ENCODE data around the gene AK8.
"Not testable (repeated sequence)": the region's sequence is repeated elsewhere in the genome, so short reads cannot be mapped to it uniquely, and the experiment has no call there.

Gene AK8

DNA sequence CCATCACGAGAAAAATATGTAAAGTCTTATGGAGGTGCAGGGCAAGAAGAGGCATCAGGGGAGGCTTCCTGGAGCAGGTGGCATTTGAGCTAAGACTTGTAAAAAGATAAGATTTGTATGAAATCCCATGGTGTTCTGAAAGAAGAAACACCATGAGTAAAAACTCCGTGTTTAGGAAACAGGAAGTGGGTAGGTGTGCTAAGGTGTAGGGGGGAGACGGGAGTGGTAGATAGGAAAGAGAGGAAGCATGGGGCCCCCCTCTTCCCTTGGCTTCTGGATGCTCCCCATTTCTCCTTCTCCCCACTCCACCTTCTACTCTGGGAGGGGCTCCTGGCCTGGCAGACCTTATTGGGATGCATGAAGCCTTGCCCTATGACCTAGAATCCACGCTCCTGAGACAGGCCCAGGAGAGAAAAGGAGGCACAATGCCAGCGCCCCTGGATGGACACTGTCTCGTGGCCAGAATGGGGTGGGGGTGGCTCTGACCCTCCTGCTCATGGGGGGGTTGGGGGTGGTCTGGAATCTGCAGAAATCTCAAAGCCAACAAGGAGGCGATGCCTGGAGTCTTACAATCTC lies 104.2 kb downstream of the AK8 start:
- DNase-seq (ENCODE audit: low read depth in 2 of 2): no peak

- DNase-seq (ENCODE audit: low read depth in 2 of 2): no peak
Observed at GRCh38 chr9:132773093-132773492, 105.0 kb downstream of the AK8 start.

GRCh38 chr9:132771752-132772151 lies 106.3 kb downstream of the AK8 start:
- DNase-seq (ENCODE audit: low read depth in 2 of 2): not testable (repeated sequence)

GRCh38 chr9:132770770-132771310 lies 107.2 kb downstream of the AK8 start:
- DNase-seq (ENCODE audit: low read depth in 2 of 2): no peak

DNA sequence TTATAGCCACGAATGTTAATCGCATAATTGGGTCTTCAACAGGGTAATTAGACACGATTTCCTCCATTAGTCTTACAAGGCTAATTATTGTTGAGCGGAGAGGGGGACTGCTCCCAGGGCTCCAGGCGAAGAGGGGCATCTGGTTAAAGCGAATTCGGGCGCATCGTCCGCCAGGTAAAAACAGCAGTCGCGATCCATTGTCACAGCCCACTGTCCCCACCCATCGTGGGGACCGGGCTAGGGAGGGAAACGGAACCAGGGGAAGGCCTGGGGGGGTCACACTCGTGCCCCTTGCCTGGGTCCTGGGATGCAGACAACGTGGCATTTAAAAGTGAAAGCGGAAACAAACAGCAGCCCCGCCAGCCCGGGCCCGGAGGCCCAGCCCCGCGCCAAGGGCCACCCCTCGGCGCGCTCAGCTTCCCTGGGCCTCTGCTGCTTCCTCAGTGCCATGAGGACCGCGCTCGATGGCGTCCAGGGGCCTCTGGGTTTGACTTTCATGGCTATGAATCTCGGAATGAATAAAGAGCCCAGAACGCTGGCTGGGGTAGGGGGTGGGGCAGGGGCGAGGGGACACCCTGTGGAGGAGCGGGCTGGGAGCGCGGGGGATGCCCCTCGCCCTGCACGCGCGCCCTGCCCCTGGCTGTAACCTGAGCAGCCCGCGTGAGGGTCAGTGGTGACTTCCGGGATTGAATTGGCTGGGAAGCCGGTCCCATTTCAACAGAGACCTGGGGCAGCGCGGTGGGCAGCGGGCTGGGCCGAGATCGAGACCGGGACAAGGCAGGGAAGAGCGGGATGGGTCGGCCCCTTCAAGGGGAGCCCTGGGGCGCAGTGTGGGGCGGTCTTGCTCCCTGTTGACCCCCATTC lies 107.9 kb downstream of the AK8 start:
- DNase-seq (ENCODE audit: low read depth in 2 of 2): peak; percentile 39 to 53

DNA sequence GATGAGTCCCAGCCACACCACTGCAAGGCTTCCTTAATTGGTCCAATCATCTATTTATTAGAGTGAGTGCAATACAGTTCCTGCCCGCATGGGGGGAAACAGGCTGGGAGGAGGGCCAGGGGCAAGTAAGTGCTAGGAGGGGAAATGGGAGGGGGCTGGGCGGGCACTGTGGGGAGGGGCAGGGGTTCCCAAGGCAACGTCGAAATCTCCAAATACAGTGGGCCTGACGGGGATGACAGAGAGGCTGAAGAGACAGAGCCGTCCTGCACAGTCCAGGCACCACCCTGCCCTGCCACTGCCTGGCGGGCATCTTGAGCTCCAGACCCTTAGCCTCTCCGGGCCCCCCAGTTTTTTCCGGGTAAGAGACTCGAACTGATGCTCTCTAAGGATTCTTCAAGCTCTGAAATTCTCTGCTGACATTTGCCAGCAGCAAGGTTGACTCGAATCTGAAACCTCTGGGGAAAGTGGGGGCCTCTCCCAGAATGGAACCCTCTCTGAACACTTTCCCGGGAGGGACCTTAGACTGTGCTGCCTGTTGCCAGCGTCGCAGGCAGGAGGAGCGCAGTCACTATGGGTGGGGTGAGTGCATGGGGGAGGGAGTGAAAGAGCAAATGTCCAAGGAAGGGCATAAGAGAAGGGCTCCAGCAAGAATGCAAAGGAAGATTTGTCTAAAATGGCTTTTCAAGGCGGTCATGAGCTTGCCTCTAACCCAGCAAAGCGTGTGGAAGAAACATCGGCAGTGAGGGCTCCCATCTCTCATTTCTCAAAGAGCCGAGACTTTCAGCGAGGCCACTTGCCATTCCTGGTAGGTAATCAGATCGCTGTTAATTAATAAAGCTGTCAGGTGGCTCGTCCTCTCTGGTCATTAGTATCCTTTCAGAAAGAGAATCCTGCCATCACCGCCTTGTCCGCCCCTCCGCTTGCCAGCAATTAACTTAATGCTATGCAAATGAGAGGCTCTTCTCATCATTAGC lies 108.9 kb downstream of the AK8 start:
- DNase-seq (ENCODE audit: low read depth in 2 of 2): peak; percentile 41 to 59

DNA sequence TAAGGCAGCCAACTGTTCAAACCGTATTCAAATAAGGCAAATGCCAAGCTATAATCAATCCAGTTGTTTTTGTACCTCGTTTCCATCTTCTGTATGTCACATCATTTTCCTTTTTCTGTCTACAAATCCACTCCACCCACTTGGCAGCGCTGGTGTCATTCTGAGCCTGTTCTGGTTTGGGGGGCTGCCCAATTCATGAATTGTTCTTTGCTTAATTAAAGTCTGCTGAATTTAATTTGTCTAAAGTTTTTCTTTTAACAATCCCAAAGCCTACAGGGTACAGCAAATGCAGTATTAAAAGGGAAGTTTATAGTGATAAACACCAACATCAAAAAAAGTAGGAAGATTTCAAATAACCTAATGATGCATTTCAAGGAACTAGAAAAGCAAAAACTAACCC lies 114.5 kb downstream of the AK8 start:
- no peak for DNase-seq (ENCODE audit: low read depth in 2 of 2)

DNA sequence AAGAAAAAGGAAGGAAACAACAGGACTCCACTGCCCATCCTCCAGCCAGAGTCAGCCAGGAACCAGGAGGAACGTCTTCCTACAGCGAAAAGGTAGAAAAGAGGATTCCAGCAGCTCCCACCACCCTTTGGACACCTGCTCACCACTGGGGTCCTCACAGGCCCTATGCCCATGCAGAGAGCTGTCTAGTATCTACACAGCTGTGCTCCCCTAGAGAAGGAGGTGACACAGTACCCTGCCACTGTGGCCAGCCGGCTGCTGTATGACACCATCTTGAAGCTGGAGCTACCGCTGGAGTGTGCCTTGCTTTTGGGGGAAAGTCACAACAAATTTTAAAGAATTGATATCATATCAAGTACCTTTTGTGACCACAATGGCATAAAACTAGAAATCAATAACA lies 115.2 kb downstream of the AK8 start:
- DNase-seq (ENCODE audit: low read depth in 2 of 2): no peak

GRCh38 chr9:132761602-132762001 lies 116.5 kb downstream of the AK8 start:
- DNase-seq (ENCODE audit: low read depth in 2 of 2): no peak

GRCh38 chr9:132760057-132760456 lies 118.0 kb downstream of the AK8 start:
- no peak for DNase-seq (ENCODE audit: low read depth in 2 of 2)

DNA sequence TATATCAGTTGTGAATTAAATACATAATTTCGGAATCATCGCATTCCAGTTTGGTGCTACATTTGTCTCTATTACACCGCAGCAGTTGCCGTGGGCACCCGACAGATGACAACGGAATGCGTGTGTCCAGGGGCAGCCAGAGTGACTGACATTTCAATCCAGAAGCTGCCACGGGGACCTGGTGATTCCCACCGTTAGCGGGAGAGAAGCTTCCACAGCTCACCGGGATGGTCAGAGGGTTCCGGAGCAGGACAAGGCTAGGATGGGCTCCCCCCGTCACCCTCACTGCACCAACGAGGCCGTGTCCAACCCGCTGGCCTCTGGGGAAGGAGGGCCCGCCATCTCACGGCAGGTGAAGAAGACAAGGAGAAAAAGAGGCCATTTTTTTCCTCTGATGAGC lies 121.1 kb downstream of the AK8 start:
- DNase-seq (ENCODE audit: low read depth in 2 of 2): no peak

GRCh38 chr9:132756214-132756845 lies 121.8 kb downstream of the AK8 start:
- no peak for DNase-seq (ENCODE audit: low read depth in 2 of 2)

GRCh38 chr9:132755096-132755495 lies 123.0 kb downstream of the AK8 start:
- DNase-seq (ENCODE audit: low read depth in 2 of 2): no peak

GRCh38 chr9:132754236-132754635 lies 123.8 kb downstream of the AK8 start:
- no peak for DNase-seq (ENCODE audit: low read depth in 2 of 2)

GRCh38 chr9:132753593-132753880 lies 124.5 kb downstream of the AK8 start:
- no peak for DNase-seq (ENCODE audit: low read depth in 2 of 2)

GRCh38 chr9:132752877-132753592 lies 125.0 kb downstream of the AK8 start:
- DNase-seq (ENCODE audit: low read depth in 2 of 2): no peak

- no peak for DNase-seq (ENCODE audit: low read depth in 2 of 2)
Observed at GRCh38 chr9:132750668-132751067, 127.4 kb downstream of the AK8 start.

DNA sequence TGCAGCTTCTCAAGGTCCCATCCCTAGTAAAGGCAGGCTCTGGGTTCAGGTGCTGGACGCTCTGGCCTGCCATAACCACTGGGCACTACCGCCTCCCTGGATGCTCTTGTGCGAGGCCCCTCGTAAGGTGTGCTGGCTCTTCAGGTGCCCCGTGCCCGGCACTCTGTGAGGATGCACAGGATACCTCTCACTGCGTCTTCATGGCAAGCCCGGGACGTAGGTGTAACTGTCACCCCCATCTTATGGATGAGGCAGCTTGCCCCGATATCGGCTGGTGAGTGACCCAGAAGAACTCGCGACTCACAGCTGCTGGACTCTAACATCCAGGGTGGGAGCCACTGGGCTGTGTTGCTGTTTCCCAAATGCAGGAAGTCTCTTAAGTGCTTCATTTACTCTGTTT lies 128.8 kb downstream of the AK8 start:
- DNase-seq (ENCODE audit: low read depth in 2 of 2): no peak

GRCh38 chr9:132748450-132748849 lies 129.6 kb downstream of the AK8 start:
- no peak for DNase-seq (ENCODE audit: low read depth in 2 of 2)

DNA sequence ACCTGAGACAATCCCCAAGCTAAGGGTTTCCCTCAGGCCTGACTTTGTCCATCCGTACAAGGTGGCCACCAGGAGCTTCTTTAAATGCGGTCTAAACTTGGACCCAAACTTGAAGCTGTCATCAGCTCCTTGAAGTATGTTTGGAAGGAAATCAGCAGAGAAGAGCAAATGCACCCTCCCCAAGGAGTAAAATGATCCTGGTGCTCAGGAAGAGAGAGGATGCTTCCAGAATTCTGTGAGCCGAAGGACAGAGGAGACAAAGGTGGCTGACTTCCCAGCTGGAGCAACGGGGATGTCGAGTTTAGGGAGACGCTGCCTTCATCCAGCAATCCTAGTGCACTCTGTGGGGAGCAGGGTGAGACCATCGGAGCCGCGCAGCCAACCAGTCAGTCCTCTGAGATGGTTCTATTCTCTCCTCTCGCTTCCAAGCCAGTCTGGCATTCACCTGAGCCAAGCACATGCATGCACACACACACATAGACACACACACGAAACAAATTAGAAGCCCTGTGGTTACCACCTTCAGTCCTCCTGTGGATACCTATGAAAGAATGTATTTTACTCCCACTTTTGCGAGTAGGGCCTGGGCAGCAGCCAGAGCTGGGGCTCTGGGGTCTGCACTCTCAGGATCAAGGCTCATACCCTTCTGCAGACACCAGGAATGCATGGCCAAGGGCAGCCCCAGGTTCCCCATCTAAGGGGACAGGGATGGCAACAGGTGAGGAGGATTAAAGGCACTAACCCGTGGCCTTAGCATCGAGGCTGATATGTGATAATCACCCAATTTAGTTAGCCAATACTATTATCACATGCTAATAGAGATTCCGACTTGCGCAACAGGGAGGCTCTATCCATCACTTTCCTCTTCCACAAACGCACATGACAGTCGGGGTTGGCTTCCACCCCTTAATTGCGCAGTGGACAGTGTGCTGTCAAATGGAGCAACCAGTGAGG lies 132.1 kb downstream of the AK8 start:
- DNase-seq (ENCODE audit: low read depth in 2 of 2): no peak

Measured in stimulated activated CD4-positive, alpha-beta T cell treated with anti-CD3 and anti-CD28 coated beads, Interleukin-15, amount 100 ng/mL, for 48 hours (primary cell).